ENCODE results near the gene FAM222B.
"Not testable (repeated sequence)": the region's sequence is repeated elsewhere in the genome, so short reads cannot be mapped to it uniquely, and the experiment has no call there.

FAM222B gene

DNA sequence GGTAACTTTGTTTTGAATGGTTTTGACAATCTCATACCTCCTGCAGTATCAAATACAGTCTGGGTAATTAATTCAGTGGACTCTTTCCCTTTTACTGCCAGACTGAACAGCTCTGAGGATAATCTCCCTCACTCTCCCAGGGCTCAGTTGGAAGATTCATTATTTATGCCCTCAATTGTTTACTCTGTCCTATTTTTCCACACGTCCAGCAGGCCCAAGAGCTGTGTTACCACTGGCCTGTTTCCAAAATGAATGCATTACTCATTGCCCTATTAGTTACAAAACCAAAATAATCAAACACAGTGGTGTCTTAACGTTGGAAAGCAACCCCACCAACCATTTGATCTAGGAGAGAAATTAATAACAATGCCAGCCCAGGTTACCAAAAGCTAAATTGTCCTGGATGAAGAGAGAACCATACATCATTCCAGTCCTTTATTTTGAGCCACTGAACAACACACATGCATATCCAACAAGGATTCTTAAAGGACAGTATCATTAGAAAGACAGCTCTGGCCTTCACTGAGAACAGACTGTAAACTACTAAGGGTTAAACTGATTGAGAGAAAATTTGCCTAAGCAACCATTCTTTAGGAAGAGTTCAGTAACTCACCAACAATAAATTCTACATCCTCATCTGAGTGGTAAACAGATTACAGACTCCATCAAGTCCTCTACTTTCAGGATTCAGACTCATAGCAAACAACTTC lies 34.5 kb downstream of the FAM222B start:
- Histone ChIP-seq H3K36me3 (ENCODE audit: insufficient read depth, low read length) (peaks cover 34% of the 10 kb centered on the region), H3K9me3 (ENCODE audit: insufficient read depth, low read depth, low read length) (no peaks in the 10 kb centered on the region), H3K4me1 (ENCODE audit: insufficient read depth, low read length) (peaks cover 29% of the 10 kb centered on the region), H3K27me3 (ENCODE audit: insufficient read depth, low read length) (no peaks in the 10 kb centered on the region), H3K27ac (ENCODE audit: low read depth, low read length) (peak overlapping the region; percentile 96), H3K4me3 (ENCODE audit: low read length) (peak overlapping the region; percentile 41), H3K9ac (ENCODE audit: low read depth, low read length) (peak overlapping the region; percentile 69)
- 30% methylated on average over 2 of the region's 2 CpGs for WGBS

DNA sequence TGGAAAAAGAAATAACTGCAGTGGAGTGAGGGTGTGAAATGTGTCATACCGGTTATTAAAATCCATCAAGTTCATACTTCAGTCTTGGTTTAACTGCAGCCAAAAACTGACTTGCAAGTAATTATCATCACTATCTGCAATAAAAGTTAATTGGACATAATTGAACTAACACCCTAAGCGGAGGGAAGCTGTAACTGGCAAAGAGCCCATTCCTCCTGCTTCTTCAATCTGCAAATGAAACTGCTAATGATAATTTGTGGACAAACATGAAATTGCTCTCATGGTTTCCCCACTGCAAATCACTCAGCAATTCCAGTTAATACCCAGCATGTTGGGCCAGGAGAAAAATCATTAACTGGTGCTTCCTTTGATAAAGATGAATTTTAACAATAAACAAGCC lies 46.5 kb downstream of the FAM222B start:
- Histone ChIP-seq H3K27ac (ENCODE audit: low read depth, low read length) (no peak overlapping the region), H3K36me3 (ENCODE audit: insufficient read depth, low read length) (peaks cover 28% of the 10 kb centered on the region), H3K4me1 (ENCODE audit: insufficient read depth, low read length) (no peaks in the 10 kb centered on the region), H3K9ac (ENCODE audit: low read depth, low read length) (no peak overlapping the region), H3K27me3 (ENCODE audit: insufficient read depth, low read length) (no peaks in the 10 kb centered on the region), H3K4me3 (ENCODE audit: low read length) (no peak overlapping the region), H3K9me3 (ENCODE audit: insufficient read depth, low read depth, low read length) (no peaks in the 10 kb centered on the region)
- WGBS = 100% methylated on average over 2 of the region's 2 CpGs

DNA sequence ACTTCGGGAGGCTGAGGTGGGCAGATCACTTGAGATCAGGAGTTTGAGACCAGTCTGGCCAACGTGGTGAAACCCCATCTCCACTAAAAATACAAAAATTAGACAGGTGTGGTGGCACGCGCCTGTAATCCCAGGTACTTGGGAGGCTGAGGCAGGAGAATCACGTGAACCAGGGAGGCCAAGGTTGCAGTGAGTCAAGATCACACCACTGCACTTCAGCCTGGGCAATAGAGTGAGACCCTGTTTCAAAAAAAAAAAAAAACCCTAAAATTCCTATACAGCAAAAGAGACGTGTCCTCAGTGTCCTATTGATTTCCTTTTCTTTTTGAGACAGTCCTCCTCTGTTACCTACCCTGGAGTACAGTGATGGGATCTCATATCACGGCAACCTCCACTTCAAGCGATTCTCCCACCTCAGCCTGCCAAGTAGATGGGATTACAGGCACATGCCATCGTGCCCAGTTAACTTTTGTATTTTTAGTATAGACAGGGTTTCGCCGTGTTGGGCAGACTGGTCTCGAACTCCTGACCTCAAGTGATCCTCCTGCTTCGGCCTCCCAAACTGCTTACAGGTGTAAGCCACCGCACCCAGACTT lies 47.6 kb downstream of the FAM222B start:
- not testable (repeated sequence) for H3K4me3 ChIP-seq (ENCODE audit: low read length); H3K4me1 ChIP-seq (ENCODE audit: insufficient read depth, low read length); H3K9me3 ChIP-seq (ENCODE audit: insufficient read depth, low read depth, low read length); H3K27ac ChIP-seq (ENCODE audit: low read depth, low read length); H3K9ac ChIP-seq (ENCODE audit: low read depth, low read length); H3K27me3 ChIP-seq (ENCODE audit: insufficient read depth, low read length)
- 92% methylated on average over 14 of the region's 14 CpGs for WGBS
- H3K36me3 ChIP-seq (ENCODE audit: insufficient read depth, low read length) = peaks cover 34% of the 10 kb centered on the region

GRCh38 chr17:28792877-28793661 lies 49.5 kb downstream of the FAM222B start:
- Histone ChIP-seq H3K27me3 (ENCODE audit: insufficient read depth, low read length) (no peaks in the 10 kb centered on the region), H3K36me3 (ENCODE audit: insufficient read depth, low read length) (peaks cover 39% of the 10 kb centered on the region; the same call in 1 of the 2 replicates), H3K27ac (ENCODE audit: low read depth, low read length) (no peak overlapping the region), H3K9me3 (ENCODE audit: insufficient read depth, low read depth, low read length) (no peaks in the 10 kb centered on the region), H3K4me3 (ENCODE audit: low read length) (no peak overlapping the region), H3K9ac (ENCODE audit: low read depth, low read length) (no peak overlapping the region), H3K4me1 (ENCODE audit: insufficient read depth, low read length) (no peaks in the 10 kb centered on the region)
- WGBS = 98% methylated on average over 2 of the region's 2 CpGs

DNA sequence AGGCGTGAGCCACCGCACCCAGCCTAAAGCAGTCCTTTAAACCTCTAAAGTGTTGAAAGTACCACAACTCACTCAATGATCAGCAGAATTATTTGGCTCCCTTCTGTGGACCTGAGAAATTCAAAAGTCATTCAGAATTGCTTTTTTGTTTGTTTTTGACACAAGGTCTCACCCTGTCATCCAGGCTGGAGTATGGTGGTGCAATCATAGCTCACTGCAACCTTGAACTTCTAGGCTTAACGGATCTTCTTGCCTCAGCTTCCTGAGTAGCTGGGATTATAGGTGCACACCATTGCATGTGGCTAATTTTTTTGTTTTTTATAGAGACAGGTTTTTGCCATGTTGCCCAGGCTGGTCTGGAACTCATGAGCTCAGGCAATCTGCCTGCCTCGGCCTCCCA lies 54.5 kb downstream of the FAM222B start:
- no peak overlapping the region for H3K9ac ChIP-seq (ENCODE audit: low read depth, low read length)
- peaks cover 33% of the 10 kb centered on the region for H3K36me3 ChIP-seq (ENCODE audit: insufficient read depth, low read length)
- H3K27ac ChIP-seq (ENCODE audit: low read depth, low read length) = no peak overlapping the region
- H3K4me3 ChIP-seq (ENCODE audit: low read length) = no peak overlapping the region
- H3K27me3 ChIP-seq (ENCODE audit: insufficient read depth, low read length) = no peaks in the 10 kb centered on the region
- 97% methylated on average over 4 of the region's 4 CpGs for WGBS
- no peaks in the 10 kb centered on the region for H3K9me3 ChIP-seq (ENCODE audit: insufficient read depth, low read depth, low read length)
- H3K4me1 ChIP-seq (ENCODE audit: insufficient read depth, low read length) = no peaks in the 10 kb centered on the region

GRCh38 chr17:28783161-28783560 lies 59.4 kb downstream of the FAM222B start:
- 95% methylated on average over 3 of the region's 3 CpGs for WGBS
- no peaks in the 10 kb centered on the region for H3K27me3 ChIP-seq (ENCODE audit: insufficient read depth, low read length)
- no peak overlapping the region for H3K27ac ChIP-seq (ENCODE audit: low read depth, low read length)
- peaks cover 33% of the 10 kb centered on the region for H3K36me3 ChIP-seq (ENCODE audit: insufficient read depth, low read length)
- H3K4me3 ChIP-seq (ENCODE audit: low read length) = no peak overlapping the region
- no peak overlapping the region for H3K9ac ChIP-seq (ENCODE audit: low read depth, low read length)
- H3K4me1 ChIP-seq (ENCODE audit: insufficient read depth, low read length) = no peaks in the 10 kb centered on the region
- H3K9me3 ChIP-seq (ENCODE audit: insufficient read depth, low read depth, low read length) = no peaks in the 10 kb centered on the region

DNA sequence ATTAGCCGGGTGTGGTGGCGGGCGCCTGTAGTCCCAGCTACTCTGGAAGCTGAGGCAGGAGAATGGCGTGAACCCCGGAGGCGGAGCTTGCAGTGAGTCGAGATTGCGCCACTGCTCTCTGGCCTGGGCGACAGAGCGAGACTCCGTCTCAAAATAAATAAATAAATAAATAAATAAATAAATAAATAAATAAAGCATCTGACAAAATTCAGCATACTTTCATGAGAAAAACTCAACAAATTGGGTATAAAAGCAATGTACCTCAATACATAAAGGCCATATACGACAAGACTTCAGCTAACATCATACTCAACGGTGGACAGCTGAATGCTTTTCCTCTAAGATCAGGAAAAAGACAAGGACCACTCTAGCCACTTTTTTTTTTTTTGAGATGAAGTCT lies 63.0 kb downstream of the FAM222B start:
- H3K4me1 ChIP-seq (ENCODE audit: insufficient read depth, low read length); H3K27ac ChIP-seq (ENCODE audit: low read depth, low read length); H3K9me3 ChIP-seq (ENCODE audit: insufficient read depth, low read depth, low read length); H3K9ac ChIP-seq (ENCODE audit: low read depth, low read length); H3K27me3 ChIP-seq (ENCODE audit: insufficient read depth, low read length); H3K4me3 ChIP-seq (ENCODE audit: low read length): not testable (repeated sequence)
- peaks cover 19% of the 10 kb centered on the region; the same call in 1 of the 2 replicates for H3K36me3 ChIP-seq (ENCODE audit: insufficient read depth, low read length)
- 97% methylated on average over 10 of the region's 13 CpGs for WGBS

- H3K36me3 ChIP-seq (ENCODE audit: insufficient read depth, low read length) = peaks cover 28% of the 10 kb centered on the region; the same call in 1 of the 2 replicates
- no peak overlapping the region for H3K27ac ChIP-seq (ENCODE audit: low read depth, low read length)
- no peak overlapping the region for H3K9ac ChIP-seq (ENCODE audit: low read depth, low read length)
- H3K9me3 ChIP-seq (ENCODE audit: insufficient read depth, low read depth, low read length) = no peaks in the 10 kb centered on the region
- H3K4me1 ChIP-seq (ENCODE audit: insufficient read depth, low read length) = peaks cover 6% of the 10 kb centered on the region; the same call in 1 of the 2 replicates
- no peak overlapping the region for H3K4me3 ChIP-seq (ENCODE audit: low read length)
- 91% methylated on average over 1 of the region's 1 CpG for WGBS
- H3K27me3 ChIP-seq (ENCODE audit: insufficient read depth, low read length) = no peaks in the 10 kb centered on the region
Measured at GRCh38 chr17:28777178-28777577, 65.4 kb downstream of the FAM222B start.

DNA sequence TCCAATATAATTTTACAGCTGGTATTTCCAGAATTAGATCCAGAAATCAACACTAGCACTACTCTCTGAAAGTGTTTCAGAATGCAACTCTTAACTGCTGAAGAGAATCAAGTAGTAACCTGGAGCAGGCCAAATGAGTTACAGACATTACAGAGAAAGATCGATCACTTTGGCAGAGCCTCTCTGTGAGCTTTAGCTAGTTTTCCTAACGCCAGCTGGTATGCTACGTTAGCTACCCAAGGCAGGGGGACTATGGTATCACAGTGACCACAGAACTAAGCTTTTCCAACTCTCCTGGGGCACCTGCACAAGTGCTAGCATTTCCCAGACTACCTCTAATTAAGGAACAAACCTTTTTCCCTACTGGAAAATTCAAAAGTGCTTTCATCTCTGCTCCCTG lies 68.4 kb downstream of the FAM222B start:
- Histone ChIP-seq H3K36me3 (ENCODE audit: insufficient read depth, low read length) (peaks cover 16% of the 10 kb centered on the region; the same call in 1 of the 2 replicates), H3K9ac (ENCODE audit: low read depth, low read length) (no peak overlapping the region), H3K4me1 (ENCODE audit: insufficient read depth, low read length) (peaks cover 6% of the 10 kb centered on the region; the same call in 1 of the 2 replicates), H3K27ac (ENCODE audit: low read depth, low read length) (no peak overlapping the region; the same call in 1 of the 2 replicates), H3K27me3 (ENCODE audit: insufficient read depth, low read length) (no peaks in the 10 kb centered on the region), H3K4me3 (ENCODE audit: low read length) (no peak overlapping the region), H3K9me3 (ENCODE audit: insufficient read depth, low read depth, low read length) (no peaks in the 10 kb centered on the region)
- 89% methylated on average over 3 of the region's 3 CpGs for WGBS

DNA sequence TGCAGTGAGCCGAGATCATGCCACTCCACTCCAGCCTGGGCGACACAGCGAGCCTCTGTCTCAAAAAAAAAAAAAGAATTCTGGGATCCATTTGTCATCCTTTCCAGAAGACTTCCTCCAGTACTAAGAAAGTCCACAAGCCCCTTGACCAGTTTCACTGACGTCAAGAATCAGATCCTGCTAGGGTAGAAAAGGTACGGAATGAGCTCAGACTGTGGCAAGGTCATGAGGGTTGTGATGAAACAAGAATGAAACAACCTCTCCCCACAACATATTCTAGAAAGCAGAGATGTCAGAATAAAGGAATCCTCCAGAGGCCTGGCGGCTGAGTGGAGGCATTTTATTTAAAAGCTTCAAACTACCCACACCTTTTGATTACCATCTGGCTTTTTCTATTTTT lies 68.9 kb downstream of the FAM222B start:
- H3K4me3 ChIP-seq (ENCODE audit: low read length) = no peak overlapping the region
- H3K9me3 ChIP-seq (ENCODE audit: insufficient read depth, low read depth, low read length) = no peaks in the 10 kb centered on the region
- H3K36me3 ChIP-seq (ENCODE audit: insufficient read depth, low read length) = peaks cover 16% of the 10 kb centered on the region; the same call in 1 of the 2 replicates
- WGBS = 89% methylated on average over 6 of the region's 6 CpGs
- H3K27ac ChIP-seq (ENCODE audit: low read depth, low read length) = no peak overlapping the region
- H3K27me3 ChIP-seq (ENCODE audit: insufficient read depth, low read length) = no peaks in the 10 kb centered on the region
- peaks cover 6% of the 10 kb centered on the region; the same call in 1 of the 2 replicates for H3K4me1 ChIP-seq (ENCODE audit: insufficient read depth, low read length)
- no peak overlapping the region for H3K9ac ChIP-seq (ENCODE audit: low read depth, low read length)

DNA sequence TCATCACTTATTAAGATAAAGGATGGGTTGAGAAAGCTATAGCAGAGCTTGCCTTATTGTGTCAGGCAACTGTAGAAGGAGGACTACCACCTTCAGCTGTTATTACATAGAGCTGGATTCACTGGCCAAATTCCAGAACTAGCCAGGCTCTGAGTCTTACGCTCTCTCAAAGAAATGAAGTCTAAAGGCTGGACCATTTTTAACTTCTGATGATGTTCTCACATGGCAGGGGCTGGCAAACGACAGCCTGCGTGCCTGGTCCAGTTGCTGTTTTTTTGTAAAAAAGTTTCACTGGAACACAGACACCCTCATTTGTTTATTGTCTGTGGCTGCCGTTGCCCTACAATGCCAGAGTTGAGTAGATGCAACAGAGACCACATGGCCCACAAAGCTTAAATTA lies 77.6 kb downstream of the FAM222B start:
- Histone ChIP-seq H3K4me3 (ENCODE audit: low read length) (no peak overlapping the region), H3K9me3 (ENCODE audit: insufficient read depth, low read depth, low read length) (no peaks in the 10 kb centered on the region), H3K27ac (ENCODE audit: low read depth, low read length) (no peak overlapping the region), H3K36me3 (ENCODE audit: insufficient read depth, low read length) (peaks cover 42% of the 10 kb centered on the region), H3K4me1 (ENCODE audit: insufficient read depth, low read length) (peaks cover 22% of the 10 kb centered on the region), H3K9ac (ENCODE audit: low read depth, low read length) (no peak overlapping the region), H3K27me3 (ENCODE audit: insufficient read depth, low read length) (no peaks in the 10 kb centered on the region)
- 91% methylated on average over 4 of the region's 4 CpGs for WGBS

Measured in HUES64 (cell line).